Inflammatory macrophage (primary cell): ENCODE results near the gene APBA2.

Experiments used
- DNase-seq, 2 donors: peaks; one replicate each; pipeline ENCODE4 v3.0.0-alpha.2; 2020 to 2022

Gene APBA2

GRCh38 chr15:29110733-29111132, 225.0 kb downstream of the APBA2 start:
- no peak for DNase-seq

GRCh38 chr15:29111705-29112281, 226.0 kb downstream of the APBA2 start:
- no peak for DNase-seq

- no peak for DNase-seq
Measured at GRCh38 chr15:29113336-29114220, 227.8 kb downstream of the APBA2 start.

DNA sequence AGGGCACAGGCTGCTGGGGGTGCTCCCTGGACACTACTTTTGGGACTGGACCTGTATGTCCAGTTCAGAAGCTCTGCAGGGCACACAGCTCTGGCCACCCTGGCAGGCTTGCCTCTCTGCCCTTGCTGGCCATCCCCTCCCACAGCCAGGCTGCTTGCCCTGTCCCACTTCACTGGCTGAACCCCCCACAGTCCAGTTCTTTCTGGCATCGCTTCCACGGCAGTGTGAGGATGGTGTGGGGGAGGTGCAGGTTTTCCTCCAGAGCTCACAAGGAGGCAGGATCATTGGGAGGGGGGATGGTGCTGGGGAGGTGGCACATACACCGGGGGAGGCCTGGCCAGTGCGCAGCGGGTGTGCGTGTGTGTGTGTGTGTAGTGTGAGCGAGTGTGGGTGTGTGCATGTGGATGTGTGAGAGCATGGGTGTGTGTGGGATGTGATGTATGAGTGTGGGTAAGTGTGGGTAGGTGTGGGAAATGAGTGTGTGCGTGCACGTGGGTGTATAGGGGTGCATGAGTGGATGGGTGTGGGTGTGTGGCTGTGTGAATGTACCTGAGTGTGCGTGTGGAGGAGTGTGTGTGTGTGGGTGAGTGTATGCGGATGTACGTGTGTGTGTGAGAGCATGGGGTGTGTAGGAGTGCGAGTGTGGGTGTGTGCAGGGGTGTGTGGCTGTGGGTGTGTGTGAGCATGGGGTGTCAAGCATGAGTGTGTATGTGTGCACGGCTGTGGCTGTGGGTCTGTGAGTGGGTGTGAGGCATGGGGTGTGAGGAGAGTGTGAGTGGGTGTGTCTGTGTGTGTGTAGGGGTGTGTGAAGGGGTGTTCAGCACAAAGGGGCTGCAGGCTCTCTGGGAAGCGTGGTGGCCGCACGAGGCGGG, 228.7 kb downstream of the APBA2 start:
- DNase-seq, result no peak

GRCh38 chr15:29115093-29115991, 229.6 kb downstream of the APBA2 start:
- DNase-seq, result no peak

- no peak for DNase-seq
Measured at GRCh38 chr15:29116970-29117700, 231.4 kb downstream of the APBA2 start.

- DNase-seq, result no peak
Measured at GRCh38 chr15:29117778-29118177, 232.0 kb downstream of the APBA2 start.

GRCh38 chr15:29119847-29120246, 234.1 kb downstream of the APBA2 start:
- DNase-seq, result no peak

GRCh38 chr15:29120593-29121368, 235.0 kb downstream of the APBA2 start:
- no peak for DNase-seq

GRCh38 chr15:29121369-29121656, 235.5 kb downstream of the APBA2 start:
- no peak for DNase-seq

DNA sequence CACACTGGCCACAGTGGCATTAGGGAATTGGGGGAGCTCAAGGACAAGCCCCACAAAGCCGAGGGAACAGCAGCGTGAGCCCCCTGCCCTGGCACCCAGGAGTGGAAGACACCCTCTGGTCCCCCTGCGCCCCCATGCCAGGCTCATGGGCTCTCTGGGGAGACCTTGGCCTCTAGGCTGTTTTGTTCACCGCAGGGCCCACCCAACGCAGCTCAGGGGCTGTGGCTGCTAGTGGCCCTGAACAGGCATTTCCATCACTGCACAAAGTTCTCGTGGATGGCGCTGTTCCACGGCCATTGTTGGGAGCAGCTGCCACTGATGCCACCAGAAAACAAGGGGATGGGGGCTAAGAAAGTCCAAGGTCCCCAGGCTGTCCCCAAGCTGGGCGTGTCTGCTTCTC, 236.1 kb downstream of the APBA2 start:
- no peak for DNase-seq

- DNase-seq, result no peak
Measured at GRCh38 chr15:29122506-29122905, 236.7 kb downstream of the APBA2 start.

DNA sequence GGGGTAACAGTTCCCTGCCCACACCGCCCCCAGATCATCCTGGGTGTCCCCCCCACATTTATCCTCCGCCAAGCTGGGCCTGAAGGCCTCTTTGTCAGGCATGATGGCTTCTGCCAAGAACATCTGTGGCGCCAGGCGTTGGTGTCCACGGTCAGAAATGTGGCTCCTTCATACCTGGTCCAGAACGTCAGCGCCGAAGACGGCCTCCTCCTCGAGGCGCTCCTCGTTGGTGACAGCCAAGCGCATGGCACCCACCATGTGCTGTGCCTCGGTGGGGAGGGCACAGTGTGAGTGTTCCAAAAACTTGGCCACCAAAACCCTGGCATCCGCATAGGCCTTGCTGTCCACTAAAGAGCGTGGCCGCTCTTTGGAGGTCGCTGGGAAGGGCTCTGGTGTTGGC, 237.4 kb downstream of the APBA2 start:
- no peak for DNase-seq

DNA sequence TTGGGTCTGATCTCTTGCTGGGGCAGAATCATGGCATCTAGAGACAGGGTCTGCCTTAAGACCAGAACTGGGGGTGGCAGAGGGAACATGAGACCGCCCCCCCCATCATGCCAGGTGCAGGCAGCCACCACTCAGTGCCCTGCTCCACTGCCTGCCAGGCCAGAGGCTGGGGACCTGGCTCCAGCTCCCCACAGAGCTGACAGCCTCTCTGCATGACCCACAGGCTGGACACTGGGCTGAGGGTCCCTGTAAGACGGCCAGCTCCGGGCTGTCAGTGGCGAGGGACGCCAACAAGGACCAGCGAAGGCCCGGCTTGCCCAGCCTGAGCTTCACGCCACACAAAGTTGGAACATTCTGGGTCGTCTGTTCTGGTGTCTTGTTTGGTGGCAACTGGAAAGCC, 238.2 kb downstream of the APBA2 start:
- DNase-seq, result no peak

DNA sequence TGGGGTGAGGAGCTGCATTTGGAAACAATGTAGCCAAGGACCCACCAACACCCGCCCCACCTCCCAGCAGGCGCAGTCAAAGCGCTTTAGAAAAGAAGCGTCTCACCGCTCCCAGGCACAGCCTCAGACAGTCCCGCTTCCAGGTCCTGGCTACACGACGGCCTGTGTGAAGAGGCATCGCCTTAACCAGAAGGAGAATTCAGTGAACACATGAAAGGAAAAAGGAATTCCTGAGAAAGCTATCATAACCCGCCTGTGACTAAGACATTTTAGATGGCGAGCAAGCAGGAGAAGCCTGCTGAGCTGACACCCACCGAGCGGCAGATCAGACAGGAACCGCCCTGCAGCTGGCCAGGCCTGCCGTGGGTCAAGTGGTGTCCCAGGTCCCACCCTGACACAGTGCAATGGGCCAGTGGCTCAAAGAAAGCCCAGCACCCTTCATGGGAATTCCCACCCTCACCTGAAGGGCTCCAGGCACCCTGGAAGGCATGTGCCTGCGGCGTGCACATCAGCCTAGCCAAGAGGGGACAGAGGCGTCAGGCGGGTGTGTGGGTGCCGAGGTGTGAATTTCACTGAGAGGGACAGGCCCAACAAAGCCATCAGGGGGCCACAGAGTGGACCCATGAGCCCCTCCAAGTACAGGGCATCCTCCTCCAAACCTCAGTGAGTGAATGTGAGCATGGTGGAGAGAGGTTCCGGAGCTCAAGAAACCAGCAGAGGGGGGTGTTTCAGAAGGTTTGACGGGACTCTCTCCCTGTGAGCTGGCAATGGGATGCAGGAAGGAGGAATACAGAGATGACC, 239.0 kb downstream of the APBA2 start:
- DNase-seq, result no peak

GRCh38 chr15:29125382-29126207, 239.8 kb downstream of the APBA2 start:
- DNase-seq, result no peak

DNA sequence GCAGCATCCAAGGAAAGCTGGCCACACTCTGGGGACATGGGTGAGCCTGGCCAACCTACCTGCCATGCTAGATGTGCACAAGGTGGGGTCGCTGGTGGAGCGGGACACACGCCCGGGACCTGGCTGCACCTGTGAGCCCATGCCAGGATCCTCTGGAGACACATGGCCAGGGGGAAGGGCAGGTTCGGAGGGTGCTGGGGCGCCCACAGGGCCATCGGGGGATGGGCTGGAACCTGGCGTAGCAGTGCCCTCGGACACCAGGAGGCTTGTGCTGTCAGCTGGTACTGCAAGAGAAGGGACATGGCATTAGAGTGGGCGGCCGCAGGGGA, 240.4 kb downstream of the APBA2 start:
- DNase-seq, result no peak

GRCh38 chr15:29126821-29127461, 241.2 kb downstream of the APBA2 start:
- no peak for DNase-seq
